ENCODE data around the gene PLCH1.

DNA sequence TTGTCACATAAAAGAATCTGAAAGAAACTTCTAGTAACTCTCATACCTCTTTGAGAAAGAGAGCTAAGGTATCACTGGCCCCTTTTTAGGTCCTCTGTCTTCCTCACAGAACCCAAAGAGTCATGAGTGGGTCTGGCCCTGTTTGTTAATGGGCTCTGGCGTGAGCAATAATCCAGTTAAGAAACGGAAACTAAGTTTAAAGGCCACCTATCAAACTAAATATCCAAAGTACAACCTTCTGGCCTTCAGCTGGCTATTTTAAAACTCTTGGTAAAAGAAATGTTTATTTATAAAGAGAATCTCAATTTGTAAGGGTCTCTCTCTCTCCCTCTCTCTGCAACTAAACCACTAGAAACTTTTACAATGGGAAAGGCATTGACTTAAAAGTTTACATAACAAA, 380.4 kb downstream of the PLCH1 start:
- TF ChIP-seq RAD21 (CRISPR knock-in tag; conservative IDR thresholded peaks at IDR 0.05 in 1 of 2, IDR thresholded peaks at IDR 0.05 in 1 of 2) (no peak), CTCF (IDR thresholded peaks at IDR 0.05 in 2 of 3, conservative IDR thresholded peaks at IDR 0.05 in 1 of 3; ENCODE audit: insufficient read depth in 2 of 3, low read depth in 1 of 3, low read length in 3 of 3) (no peak), CAMTA2 (CRISPR knock-in tag; conservative IDR thresholded peaks at IDR 0.05) (no peak), GTF3C2 (IDR thresholded peaks at IDR 0.05; ENCODE audit: borderline replicate concordance, extremely low read depth, insufficient read length) (no peak), ZNF217 (CRISPR knock-in tag; IDR thresholded peaks at IDR 0.05) (no peak)
- TF ChIP-seq, protein P1, sequence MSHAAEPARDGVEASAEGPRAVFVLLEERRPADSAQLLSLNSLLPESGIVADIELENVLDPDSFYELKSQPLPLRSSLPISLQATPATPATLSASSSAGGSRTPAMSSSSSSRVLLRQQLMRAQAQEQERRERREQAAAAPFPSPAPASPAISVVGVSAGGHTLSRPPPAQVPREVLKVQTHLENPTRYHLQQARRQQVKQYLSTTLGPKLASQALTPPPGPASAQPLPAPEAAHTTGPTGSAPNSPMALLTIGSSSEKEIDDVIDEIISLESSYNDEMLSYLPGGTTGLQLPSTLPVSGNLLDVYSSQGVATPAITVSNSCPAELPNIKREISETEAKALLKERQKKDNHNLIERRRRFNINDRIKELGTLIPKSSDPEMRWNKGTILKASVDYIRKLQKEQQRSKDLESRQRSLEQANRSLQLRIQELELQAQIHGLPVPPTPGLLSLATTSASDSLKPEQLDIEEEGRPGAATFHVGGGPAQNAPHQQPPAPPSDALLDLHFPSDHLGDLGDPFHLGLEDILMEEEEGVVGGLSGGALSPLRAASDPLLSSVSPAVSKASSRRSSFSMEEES (CRISPR knock-in tag; IDR thresholded peaks at IDR 0.05) = no peak

All from K562 (cell line).